Measurements from ENCODE around the gene EPB41L5.

- TF ChIP-seq CTCF (IDR thresholded peaks at IDR 0.05) (peak in 2 of 4 experiments; percentile 14 to 23), POLR2A (IDR thresholded peaks at IDR 0.05) (no peak)
Observed at GRCh38 chr2:120206022-120206581, 193.2 kb downstream of the EPB41L5 start.
